ENCODE data around the gene TBC1D17. TPM values are rescaled to one million over a fixed set of nuclear protein-coding genes. Genes with fewer than 3 reads are reported as not detected.

The TBC1D17 gene
- total and polyA plus RNA-seq, 10 of the 15 experiments (the other 5 are each of a cell fraction or from before 2014, with no cell fraction given) = 0.42 to 20.4 (median 11.2) TPM

DNA sequence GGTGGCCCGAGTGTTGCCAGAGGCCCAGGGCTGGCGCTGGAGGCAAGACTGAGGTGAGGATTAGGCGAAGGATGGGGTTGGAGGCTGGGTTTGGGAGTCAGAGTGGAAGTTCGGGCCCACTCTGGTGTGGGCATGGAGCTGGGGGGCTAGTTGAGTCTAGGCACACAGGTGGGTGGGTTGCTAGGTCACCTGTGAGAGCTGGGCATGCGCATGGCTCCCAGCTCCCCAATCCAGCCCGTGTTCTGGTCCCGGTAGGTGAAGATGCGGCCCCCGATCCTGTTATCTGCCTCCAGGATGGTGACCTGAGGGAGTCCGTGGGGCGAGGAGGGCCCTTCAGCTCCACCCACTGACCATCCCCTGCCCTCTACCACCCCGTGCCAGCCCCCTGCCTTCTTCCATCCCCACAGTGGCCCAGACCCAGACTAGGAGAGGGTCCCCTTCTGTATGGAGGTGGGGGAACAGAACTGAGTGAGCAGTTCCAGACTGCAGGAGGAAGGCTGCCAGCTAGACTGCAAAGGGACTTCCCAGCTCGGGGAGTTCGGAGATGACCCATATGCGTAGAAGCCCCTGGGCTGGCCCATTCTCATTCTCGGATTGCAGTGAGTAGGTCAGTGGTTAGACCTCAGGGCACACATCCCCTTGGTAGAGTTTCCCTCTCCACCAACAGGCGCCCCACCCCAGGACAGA lies 17.5 kb downstream of the TBC1D17 start (continued):
- TF ChIP-seq, protein P1, sequence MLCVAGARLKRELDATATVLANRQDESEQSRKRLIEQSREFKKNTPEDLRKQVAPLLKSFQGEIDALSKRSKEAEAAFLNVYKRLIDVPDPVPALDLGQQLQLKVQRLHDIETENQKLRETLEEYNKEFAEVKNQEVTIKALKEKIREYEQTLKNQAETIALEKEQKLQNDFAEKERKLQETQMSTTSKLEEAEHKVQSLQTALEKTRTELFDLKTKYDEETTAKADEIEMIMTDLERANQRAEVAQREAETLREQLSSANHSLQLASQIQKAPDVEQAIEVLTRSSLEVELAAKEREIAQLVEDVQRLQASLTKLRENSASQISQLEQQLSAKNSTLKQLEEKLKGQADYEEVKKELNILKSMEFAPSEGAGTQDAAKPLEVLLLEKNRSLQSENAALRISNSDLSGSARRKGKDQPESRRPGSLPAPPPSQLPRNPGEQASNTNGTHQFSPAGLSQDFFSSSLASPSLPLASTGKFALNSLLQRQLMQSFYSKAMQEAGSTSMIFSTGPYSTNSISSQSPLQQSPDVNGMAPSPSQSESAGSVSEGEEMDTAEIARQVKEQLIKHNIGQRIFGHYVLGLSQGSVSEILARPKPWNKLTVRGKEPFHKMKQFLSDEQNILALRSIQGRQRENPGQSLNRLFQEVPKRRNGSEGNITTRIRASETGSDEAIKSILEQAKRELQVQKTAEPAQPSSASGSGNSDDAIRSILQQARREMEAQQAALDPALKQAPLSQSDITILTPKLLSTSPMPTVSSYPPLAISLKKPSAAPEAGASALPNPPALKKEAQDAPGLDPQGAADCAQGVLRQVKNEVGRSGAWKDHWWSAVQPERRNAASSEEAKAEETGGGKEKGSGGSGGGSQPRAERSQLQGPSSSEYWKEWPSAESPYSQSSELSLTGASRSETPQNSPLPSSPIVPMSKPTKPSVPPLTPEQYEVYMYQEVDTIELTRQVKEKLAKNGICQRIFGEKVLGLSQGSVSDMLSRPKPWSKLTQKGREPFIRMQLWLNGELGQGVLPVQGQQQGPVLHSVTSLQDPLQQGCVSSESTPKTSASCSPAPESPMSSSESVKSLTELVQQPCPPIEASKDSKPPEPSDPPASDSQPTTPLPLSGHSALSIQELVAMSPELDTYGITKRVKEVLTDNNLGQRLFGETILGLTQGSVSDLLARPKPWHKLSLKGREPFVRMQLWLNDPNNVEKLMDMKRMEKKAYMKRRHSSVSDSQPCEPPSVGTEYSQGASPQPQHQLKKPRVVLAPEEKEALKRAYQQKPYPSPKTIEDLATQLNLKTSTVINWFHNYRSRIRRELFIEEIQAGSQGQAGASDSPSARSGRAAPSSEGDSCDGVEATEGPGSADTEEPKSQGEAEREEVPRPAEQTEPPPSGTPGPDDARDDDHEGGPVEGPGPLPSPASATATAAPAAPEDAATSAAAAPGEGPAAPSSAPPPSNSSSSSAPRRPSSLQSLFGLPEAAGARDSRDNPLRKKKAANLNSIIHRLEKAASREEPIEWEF (IDR thresholded peaks at IDR 0.05; ENCODE audit: insufficient replicate concordance, low read depth, low read length) = peak; percentile 24
- TF ChIP-seq RAD21 (IDR thresholded peaks at IDR 0.05; ENCODE audit: insufficient read depth, low read depth, low read length) = no peak
- no peak for TF ChIP-seq ZNF384 (IDR thresholded peaks at IDR 0.05; ENCODE audit: borderline replicate concordance, low read depth, low read length)
- TF ChIP-seq HDAC6 (IDR thresholded peaks at IDR 0.05; ENCODE audit: unreplicated experiment) = no peak
- no peak for TF ChIP-seq CEBPB (IDR thresholded peaks at IDR 0.05; ENCODE audit: borderline replicate concordance in 1 of 2, low read depth in 2 of 2, low read length in 2 of 2)
- no peak for TF ChIP-seq RFX5 (IDR thresholded peaks at IDR 0.05; ENCODE audit: low read depth, low read length)
- TF ChIP-seq CREB1 (IDR thresholded peaks at IDR 0.05; ENCODE audit: low read depth) = peak; percentile 37; the same call in 1 of the 2 replicates
- peak; percentile 82; the same call in 1 of the 2 replicates for TF ChIP-seq IKZF1 (conservative IDR thresholded peaks at IDR 0.05)
- no peak for TF ChIP-seq SMAD1 (IDR thresholded peaks at IDR 0.05; ENCODE audit: low read depth, partially characterized antibody)
- no peak for TF ChIP-seq KDM1A (IDR thresholded peaks at IDR 0.05; ENCODE audit: borderline replicate concordance)
- peak in 1 of 2 experiments; percentile 52; a peak in 2 of 4 replicates for TF ChIP-seq ETV6 (conservative IDR thresholded peaks at IDR 0.05 in 1 of 2, IDR thresholded peaks at IDR 0.05 in 1 of 2; ENCODE audit: borderline replicate concordance in 1 of 2, low read depth in 1 of 2)
- TF ChIP-seq, protein P2, sequence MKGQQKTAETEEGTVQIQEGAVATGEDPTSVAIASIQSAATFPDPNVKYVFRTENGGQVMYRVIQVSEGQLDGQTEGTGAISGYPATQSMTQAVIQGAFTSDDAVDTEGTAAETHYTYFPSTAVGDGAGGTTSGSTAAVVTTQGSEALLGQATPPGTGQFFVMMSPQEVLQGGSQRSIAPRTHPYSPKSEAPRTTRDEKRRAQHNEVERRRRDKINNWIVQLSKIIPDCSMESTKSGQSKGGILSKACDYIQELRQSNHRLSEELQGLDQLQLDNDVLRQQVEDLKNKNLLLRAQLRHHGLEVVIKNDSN (IDR thresholded peaks at IDR 0.05; ENCODE audit: borderline replicate concordance, extremely low read length, insufficient read depth, low read depth, low read length) = no peak
- TF ChIP-seq PAX8 (IDR thresholded peaks at IDR 0.05) = no peak
- TF ChIP-seq, protein P3, sequence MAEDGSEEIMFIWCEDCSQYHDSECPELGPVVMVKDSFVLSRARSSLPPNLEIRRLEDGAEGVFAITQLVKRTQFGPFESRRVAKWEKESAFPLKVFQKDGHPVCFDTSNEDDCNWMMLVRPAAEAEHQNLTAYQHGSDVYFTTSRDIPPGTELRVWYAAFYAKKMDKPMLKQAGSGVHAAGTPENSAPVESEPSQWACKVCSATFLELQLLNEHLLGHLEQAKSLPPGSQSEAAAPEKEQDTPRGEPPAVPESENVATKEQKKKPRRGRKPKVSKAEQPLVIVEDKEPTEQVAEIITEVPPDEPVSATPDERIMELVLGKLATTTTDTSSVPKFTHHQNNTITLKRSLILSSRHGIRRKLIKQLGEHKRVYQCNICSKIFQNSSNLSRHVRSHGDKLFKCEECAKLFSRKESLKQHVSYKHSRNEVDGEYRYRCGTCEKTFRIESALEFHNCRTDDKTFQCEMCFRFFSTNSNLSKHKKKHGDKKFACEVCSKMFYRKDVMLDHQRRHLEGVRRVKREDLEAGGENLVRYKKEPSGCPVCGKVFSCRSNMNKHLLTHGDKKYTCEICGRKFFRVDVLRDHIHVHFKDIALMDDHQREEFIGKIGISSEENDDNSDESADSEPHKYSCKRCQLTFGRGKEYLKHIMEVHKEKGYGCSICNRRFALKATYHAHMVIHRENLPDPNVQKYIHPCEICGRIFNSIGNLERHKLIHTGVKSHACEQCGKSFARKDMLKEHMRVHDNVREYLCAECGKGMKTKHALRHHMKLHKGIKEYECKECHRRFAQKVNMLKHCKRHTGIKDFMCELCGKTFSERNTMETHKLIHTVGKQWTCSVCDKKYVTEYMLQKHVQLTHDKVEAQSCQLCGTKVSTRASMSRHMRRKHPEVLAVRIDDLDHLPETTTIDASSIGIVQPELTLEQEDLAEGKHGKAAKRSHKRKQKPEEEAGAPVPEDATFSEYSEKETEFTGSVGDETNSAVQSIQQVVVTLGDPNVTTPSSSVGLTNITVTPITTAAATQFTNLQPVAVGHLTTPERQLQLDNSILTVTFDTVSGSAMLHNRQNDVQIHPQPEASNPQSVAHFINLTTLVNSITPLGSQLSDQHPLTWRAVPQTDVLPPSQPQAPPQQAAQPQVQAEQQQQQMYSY (CRISPR knock-in tag; IDR thresholded peaks at IDR 0.05) = no peak
- TF ChIP-seq CHD2 (IDR thresholded peaks at IDR 0.05; ENCODE audit: borderline replicate concordance, low read depth, low read length) = peak; percentile 59; the same call in 1 of the 2 replicates
- TF ChIP-seq MXI1 (IDR thresholded peaks at IDR 0.05; ENCODE audit: low read depth, low read length) = peak; percentile 68; the same call in 1 of the 2 replicates
- TF ChIP-seq, protein P4, sequence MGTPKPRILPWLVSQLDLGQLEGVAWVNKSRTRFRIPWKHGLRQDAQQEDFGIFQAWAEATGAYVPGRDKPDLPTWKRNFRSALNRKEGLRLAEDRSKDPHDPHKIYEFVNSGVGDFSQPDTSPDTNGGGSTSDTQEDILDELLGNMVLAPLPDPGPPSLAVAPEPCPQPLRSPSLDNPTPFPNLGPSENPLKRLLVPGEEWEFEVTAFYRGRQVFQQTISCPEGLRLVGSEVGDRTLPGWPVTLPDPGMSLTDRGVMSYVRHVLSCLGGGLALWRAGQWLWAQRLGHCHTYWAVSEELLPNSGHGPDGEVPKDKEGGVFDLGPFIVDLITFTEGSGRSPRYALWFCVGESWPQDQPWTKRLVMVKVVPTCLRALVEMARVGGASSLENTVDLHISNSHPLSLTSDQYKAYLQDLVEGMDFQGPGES (IDR thresholded peaks at IDR 0.05) = no peak
- TF ChIP-seq FOS (IDR thresholded peaks at IDR 0.05; ENCODE audit: borderline replicate concordance, extremely low read depth, insufficient read length) = no peak
